NK-92 (cell line): ENCODE results near the gene DTNB.
"Not testable (repeated sequence)": the region's sequence is repeated elsewhere in the genome, so short reads cannot be mapped to it uniquely, and the experiment has no call there.

Source experiments
- DNase-seq: peaks from one replicate; lab custom pipeline; 2025; ENCODE audit not compliant: unreplicated experiment; lab: John Stamatoyannopoulos, UW

DTNB gene

DNA sequence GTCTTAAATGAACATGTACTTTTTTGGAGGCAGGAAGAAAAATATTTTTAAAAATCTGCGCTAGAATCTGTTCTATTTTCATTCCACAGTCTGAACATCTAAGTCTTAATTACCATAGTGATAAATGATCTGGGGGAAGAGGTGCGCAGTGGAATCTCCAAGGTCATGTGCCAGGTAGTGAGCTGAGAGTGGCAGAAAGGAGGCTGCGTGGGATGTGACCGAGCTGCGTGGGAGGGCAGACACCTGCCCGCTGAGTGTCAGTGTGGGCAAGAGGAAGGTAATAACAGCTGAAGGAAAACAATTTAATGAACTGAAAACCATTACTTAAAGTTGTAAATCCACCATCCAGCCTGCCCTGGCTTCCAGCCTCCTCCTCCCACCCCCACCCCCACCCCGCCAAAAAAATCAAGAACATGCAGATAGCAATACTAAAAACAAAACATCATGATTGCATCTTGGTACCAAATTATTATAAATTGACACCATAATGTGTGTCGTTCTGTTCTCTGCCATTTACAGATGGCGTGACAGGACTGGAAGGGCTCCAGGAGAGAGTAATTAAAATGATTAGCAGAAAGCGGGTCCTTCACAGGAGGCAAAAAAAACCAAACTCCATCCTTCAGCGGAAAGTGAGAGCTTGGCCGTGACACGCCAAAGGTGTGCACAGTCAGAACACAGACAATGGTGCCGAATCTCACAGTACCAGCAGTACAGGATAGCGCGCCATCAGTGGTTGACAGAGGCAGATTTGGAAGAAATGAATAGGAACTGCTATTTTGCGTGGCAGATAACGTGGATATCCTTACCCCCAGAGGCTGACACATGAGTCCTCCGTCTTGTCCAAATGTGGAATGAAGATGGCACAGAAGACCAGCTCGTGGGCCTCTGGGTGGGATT lies 11.4 kb upstream of the DTNB start:
- DNase-seq: no peak

DNA sequence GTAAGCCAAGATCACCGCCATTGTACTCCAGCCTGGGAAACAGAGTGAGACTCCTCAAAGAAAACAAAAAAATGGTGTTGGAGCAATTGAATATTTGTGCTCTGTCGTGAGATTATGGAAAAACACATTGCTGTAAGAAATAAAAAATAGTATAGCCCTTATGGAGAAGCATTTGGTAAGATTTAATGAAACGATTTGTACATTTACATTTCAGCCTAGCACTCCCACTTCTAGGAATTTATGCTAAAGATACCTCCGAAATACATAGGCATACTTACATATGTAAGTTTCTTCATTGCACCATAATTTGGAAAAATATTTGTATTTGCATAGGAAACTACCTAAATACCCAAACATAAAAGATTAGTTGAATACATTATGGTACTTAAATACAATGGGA lies 8.7 kb upstream of the DTNB start:
- no peak for DNase-seq

DNA sequence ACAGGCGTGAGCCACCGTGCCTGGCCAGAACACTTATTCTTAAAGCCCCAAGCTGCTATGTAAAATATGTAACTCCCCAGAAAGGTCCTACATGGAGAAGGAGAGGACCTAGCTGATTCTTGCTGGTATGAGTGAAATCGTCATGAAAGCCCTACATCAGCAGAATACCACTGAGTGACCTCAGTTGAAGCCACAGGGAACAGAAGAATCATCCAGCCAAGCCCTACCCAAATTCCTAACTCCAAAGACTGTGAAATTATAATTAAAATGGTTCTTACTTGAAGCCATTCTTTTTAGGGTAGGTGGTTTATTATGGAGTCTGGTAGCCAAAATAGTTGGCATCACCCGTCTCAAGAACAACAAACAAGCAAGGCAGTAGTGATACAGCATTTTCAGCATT lies 4.5 kb upstream of the DTNB start:
- no peak for DNase-seq

DNA sequence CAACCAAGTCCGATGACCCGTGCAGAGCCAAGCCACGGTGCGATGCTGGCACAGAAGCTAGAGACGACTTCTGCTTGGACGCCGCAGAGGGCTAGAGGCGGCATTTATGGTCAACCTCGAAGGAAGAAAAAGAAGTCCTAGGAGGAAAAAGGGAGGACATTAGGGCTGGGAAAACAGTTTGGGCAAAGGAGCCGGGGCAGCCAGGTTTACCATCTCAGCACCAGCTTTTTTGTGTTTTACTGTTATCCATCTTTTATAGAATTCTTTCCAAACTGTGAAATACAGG lies 643 bp upstream of the DTNB start:
- DNase-seq: no peak

DNA sequence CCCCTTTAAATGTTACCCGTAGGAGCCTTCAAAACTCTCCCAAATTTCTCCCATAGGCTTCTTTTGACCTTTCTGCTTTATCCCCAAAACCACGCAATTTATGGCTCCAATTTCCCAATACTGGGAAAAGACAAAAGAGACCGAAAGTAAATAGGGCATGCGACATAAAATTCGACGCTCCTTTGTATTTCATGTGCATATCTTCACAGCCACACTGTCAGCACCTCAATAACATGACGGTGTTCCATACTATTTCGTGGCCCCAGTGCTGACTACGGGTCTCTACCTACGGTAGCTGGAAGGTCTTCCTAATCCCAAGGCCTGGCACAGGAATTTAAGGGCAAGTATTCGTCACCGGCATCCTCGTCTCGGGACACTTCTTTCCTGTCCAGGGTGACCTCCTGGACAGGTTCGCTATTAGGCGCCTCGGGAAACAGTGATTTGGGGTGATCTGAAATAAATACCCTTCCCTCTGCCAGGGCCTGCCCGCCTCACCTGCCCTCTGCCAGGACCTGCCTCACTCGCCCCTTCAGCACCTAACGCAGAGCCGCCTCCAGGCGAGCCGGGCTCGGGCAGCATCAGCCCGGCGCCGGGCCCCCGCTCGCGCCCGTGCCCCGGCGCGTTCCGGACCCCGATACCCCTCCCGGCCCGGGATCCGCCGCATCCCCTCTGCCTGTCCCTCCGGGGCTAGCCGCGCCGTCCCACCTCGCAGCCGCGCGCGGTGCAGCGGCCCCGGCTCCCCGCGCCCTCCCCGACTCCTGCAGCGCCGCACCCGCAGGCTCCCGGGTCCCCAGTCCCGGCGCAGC lies 680 bp downstream of the DTNB start:
- DNase-seq: no peak

DNA sequence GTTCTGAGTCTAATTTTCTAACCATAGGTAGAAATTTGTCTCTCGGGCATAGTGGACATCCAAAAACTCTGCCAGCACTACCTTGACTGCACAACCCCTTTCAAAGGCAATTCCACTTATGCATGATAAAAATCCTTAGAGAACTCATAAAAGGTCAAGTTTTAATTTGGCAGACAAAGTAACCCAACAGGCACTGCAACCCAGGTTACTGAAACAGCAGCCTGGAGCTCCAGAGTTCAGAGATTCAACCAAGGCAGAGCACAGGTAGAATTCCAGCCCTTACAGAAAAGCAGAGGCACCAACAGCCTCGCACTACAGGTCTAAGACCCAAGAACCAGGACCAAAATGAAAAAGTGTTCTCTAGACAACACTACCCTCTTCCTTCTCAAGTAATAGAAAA lies 1.8 kb downstream of the DTNB start:
- no peak for DNase-seq

DNA sequence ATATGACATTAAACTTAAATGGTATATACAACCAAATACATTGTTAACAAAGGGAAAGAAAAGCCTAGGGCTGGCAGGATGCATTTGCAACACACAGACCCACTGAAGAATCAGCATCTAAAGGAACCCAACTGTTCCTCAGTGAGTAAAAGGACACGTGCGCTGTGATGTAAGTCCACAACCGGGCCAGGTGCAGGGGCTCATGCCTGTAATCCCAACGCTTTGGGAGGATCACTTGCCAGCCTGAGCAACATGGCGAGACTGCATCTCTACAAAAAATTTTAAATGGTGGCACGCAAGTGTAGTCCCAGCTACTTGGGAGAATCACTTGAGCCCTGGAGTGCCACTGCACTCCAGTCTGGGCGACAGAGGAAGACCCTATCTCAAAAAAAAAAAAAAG lies 3.9 kb downstream of the DTNB start:
- DNase-seq: no peak

DNA sequence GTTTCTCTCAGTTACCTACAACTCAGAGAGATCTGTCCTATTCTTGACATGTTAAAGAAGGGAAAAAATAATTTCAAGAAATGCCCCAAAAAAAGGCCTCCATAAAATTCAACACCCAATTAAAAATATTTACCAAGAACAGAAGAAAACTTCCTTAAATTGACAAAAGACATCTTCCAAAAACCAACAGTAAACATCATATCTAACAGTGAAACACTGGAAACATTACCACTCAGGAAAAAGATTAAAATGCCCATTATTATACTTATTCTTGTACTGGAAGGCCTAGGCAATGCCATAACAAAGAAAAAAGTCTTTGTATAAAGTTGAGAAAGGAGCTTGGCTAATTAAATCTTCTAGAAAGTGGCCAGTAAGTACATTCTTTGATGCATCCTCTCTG lies 7.2 kb downstream of the DTNB start:
- no peak for DNase-seq

DNA sequence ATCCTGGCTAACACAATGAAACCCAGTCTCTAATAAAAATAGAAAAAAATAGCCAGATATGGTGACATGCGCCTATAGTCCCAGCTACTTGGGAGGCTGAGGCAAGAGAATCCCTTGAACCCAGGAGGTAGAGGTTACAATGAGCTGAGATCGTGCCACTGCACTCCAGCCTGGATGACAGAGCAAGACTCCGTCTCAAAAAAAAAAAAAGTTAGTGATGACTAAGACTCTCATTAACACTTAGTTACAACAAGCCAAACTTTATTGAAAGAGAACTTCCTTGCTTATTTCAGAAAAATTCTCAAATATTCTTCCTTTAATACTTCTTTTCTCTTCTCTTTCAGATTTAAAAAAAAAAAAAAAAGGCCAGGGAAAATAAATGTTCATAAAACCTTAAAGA lies 7.9 kb downstream of the DTNB start:
- DNase-seq: not testable (repeated sequence)

DNA sequence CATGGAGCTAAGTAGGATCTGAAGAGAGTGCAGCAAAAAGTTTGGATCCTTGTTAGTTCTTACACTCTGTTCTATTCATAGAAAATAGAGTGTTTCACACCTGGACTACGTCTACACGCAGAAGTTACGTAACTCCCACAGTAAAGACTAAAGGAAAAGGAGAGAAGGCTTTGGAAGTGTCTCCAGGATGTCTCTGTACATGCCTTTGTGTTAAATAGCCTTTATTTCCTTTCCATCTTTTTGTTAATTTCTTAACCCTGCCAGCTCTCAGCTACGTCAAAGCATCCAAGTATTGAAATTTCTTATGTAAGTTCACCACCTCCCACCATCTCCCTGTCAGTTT lies 8.4 kb downstream of the DTNB start:
- no peak for DNase-seq

DNA sequence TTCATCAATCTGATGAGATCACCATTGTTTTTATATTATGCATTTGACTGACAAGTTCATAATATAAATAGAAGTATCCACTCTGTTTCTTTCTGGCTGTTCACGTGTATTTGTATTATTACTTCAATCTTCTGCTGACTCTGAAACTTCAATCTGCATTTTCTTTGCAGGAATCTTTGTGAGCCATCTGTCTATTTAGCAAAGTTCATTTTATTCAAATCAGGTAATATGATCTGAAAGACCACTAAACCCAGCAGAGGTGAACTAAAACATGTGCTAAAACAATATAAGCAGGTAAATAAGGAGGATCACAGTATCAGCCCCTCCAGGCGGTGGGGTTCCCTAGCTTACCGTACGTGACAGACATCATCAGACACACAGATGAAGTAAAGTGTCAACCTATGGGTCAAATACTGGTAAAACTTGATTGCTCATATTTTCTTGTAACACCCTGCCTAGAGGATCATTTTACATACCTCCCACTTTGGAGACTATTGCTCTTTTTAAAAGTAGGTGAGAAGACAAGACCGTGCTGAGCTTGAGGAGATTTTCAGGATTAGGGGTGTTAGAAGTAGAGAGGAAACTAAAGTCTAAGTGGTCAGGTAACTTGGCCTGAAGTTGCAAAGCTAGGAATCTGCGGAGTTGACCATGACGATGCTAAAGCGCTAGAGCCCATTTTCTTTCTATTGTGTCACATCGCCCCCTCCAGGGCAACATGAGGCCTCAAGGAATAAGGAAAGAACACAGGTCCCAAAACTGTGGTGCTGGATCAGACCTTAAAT lies 9.0 kb downstream of the DTNB start:
- DNase-seq: no peak

DNA sequence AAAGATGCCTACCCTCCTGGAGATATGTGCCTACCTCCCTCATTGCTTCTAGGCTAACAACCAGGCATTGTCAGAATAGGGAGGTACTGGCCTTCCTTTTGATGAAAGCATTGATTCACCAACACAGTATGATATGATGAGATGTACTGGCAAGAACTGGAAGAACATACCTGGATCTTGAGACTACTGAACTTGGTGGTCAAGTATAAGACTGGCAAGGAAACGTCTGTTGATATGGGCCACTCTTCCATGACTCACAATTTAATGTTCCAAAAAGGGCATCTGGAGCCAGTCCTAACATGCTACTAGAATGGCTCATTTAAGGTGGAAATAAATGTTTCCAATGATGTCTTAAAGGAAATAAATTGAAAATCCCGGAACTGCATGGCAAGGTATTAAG lies 18.1 kb downstream of the DTNB start:
- no peak for DNase-seq

DNA sequence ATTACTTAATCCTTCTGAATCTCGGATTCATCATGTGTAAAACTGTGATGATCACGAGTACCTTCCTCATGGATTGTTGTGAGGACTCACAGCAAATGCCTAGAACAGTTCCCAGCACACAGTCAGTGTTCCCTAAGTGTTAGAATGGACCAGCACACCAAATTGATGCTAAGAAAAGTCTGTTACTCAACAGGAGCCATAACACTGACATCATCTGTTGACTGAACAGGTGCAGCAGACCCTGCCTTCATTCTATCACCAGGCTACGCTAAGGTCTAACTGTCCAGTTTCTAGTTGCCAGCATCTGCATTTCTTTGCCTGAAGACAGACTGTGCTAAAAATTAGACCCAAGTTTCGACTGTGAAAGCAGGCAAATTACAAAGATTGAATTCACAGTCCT lies 18.6 kb downstream of the DTNB start:
- no peak for DNase-seq

DNA sequence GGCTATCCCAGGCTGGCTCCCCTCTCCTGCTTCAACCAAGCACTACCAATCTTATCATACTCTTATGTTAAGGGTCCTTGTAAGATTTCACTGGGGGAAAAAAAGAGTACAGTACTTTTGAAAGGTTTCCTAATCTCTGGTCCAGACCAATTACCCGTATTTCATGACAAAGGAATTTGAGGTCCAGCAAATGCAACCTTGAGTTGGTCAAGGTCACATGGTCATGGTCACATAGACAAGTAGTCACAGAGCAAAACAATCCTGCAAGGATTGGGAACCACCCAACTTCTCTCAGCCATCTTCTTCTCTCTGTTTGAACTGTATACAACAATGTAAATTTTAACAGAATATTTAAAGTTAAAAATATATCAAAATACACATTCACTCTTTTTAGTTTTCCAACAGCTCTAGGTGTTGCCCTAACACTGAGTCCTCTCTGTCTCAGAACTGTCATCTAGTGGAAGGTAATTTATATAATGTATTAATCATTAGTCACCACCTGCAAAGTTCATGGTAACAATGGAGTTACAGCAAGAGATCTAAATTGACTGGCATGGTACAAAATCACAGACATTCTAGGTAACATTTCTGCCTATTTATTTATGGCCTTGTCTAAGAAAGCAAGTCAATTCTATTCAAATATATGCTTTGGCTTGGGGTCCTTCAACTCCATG lies 21.5 kb downstream of the DTNB start:
- DNase-seq: no peak

DNA sequence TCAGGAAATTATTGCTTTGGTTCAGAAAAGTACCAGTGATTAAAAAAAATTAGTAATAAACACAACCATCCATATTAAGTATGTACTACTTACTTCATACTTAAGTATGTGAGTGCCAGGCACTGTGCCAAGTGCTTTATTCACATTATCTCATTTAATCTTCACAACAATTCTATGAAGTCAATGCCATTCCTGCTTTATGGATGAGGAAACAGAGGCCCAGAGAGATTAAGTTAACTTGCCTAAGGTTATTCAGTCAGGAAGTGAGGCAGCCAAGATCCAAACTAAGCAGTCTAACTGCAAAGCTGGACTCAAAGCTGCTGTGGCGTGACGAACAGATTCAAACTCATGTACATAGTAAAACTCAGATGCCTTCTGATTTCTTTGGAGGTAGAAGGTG lies 22.3 kb downstream of the DTNB start:
- DNase-seq: no peak

DNA sequence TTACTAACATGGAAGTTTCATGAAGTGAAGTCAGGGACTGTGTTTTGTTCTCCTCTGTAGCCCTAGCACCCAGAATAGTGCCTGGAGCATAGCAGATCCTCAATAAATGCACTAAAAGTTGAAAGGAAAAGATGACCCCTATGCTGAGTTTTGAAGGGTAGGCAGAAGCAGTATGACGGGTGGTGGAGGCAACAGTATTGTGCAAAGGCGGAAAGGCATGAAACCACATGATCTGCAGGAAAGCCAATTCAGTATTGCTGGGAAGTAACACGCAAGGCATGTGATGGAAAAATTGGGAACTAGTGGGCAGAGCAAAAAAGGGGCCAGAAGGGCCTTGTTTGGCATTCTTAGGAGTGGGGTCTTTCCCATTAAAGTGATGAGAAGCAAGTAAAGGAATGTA lies 23.1 kb downstream of the DTNB start:
- DNase-seq: no peak

DNA sequence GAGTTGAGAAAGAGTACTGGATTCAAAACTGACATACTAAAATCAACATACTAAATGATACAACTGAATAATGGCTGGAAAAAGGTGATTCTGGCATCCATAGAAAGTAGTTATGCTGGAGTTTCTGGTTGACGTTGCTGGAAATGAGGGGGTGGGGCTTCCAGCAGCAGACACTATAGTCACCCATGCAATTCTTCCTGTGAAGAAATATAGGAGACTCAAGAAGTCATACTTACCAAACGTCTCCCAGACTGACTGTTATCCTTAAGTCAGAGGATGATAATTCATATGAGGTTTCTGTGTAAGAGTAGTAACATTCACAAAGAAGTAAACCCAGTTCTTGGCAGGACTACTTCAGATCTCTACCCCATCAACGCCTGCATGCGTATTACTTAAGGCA lies 23.6 kb downstream of the DTNB start:
- DNase-seq: no peak

DNA sequence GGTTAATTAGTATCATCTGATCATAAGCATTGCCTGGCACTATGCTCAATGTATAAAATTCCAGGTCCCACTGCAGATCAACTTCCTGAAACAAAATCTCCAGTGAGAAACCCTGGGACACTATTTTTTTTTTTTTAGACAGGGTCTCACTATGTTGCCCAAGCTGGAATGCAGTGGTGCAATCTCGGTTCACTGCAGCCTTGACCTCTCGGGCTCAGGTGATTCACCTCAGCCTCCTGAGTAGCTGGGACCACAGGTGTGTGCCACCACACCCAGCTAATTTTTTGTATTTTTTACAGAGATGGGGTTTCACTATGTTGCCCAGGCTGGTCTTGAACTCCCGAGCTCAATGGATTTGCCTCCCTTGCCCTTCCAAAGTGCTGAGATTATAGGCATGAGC lies 31.1 kb downstream of the DTNB start:
- DNase-seq: no peak

DNA sequence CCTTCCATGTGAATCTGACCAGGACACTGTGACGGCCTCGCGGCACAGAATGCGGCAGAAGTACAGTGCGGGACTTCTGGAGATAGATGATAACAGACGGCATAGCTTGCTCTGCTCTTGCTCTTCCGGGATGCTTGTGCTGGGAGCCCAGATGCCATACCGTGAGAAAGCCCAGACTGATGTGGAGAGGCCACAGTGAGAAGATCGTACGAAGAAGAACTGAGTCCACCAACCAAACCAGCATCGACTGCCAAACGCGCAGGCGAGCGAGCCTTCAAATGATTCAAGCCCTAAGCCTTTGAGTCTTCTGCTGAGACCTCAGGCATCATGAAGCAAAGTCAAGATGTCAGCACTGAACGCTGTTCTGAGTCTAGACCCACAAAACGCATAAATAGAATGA lies 33.7 kb downstream of the DTNB start:
- DNase-seq: no peak

DNA sequence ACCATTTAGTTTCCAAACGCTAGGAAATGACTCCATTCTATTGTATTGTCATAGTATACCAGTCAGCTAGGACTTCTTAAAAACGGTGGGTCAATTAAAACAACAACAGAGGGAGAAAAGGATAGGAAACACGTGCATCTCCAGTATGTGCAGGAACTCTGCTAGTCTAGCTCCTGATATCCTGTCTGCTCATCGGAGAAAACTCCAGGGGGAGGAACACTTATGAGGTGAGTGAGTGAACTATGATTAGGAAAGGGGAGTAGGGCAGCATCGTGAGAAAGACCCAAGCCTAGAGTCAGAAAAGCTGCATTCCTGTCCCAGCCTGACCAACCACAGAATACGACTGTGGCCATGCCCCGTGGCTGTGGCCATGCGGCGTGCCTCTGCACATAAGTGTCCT lies 34.2 kb downstream of the DTNB start:
- no peak for DNase-seq

DNA sequence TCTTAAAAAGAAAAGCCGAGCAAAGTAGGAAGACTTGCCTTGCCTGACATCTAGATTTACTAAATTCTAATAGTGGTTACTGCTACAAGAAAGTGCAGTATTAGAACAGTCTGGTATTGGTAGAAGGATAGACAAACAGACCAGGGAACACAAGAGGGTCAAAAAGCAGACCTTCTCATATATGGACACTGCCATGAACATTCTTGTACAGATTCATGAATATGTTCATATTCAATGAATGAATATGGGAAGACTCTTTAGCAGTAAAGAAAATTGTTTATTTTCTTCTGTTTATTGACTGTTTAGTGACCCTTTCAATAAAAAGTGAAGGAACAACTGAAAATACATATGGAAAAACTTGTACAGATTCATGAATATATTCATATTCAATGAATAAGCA lies 37.6 kb downstream of the DTNB start:
- DNase-seq: no peak
